Tibial nerve (tissue), 4 donors: Measurements from ENCODE around the gene ARAP3. TPM values are rescaled to one million over a fixed set of nuclear protein-coding genes. Genes with fewer than 3 reads are reported as not detected.
A peak's percentile ranks its signal among the peaks of the same experiment; 100 is the strongest.

Experiments
- DNase-seq, 2 donors: peaks; one replicate each; pipeline ENCODE4 v3.0.0-alpha.2; 2019; ENCODE audit warnings: low spot score in 2 of 2
- H3K27ac ChIP-seq, 4 donors: fragments of 200-600 bp; sonication (generic) in 3 of 4; one replicate each; pipeline ENCODE4 v1.5.1; 2017 to 2019; ENCODE audit warnings: mild to moderate bottlenecking in 1 of 4
- H3K27me3 ChIP-seq, 2 donors: fragments of 200-600 bp; sonication (generic) in 1 of 2; one replicate each; pipeline versions ENCODE4 v1.5.1 to v1.6.0; 2017 to 2019
- H3K36me3 ChIP-seq, 3 donors: fragments of 200-600 bp; sonication (generic); one replicate each; pipeline ENCODE4 v1.5.1; 2018 to 2019
- H3K4me1 ChIP-seq, 4 donors: fragments of 200-600 bp; sonication (generic) in 3 of 4; one replicate each; pipeline ENCODE4 v1.5.1; 2017 to 2019
- H3K4me3 ChIP-seq, 4 donors: fragments of 200-600 bp; sonication (generic) in 3 of 4; one replicate each; pipeline ENCODE4 v1.5.1; 2017 to 2019; ENCODE audit warnings: mild to moderate bottlenecking in 1 of 4, moderate library complexity in 1 of 4
- H3K9me3 ChIP-seq, 4 donors: fragments of 200-600 bp; sonication (generic) in 3 of 4; one replicate each; pipeline ENCODE4 v1.5.1; 2017 to 2019
- EP300 ChIP-seq, 2 donors: sonication (generic); formaldehyde crosslinking; IDR thresholded peaks; one replicate each; pipeline ENCODE4 v1.6.1; 2017; ENCODE audit warnings: antibody characterized with exemption in 2 of 2, mild to moderate bottlenecking in 1 of 2
- POLR2A ChIP-seq, 2 donors: fragments of 450-650 bp; IDR thresholded peaks; one replicate each; pipeline ENCODE4 v1.6.1; 2017; ENCODE audit warnings: antibody characterized with exemption in 2 of 2, mild to moderate bottlenecking in 2 of 2, moderate library complexity in 2 of 2
- WGBS, 2 donors: methylation state at CpG; one replicate each; pipeline ENCODE4 v1.1.5; 2018; 5-methylcytosine and 5-hydroxymethylcytosine counted together
- total RNA-seq, 4 donors: library from RNA; depleted of rRNA; stranded (reverse); fragments of >200 nt; gene quantifications; one replicate each; pipeline ENCODE4 v1.1.0, GENCODE V29; 2016
- TF ChIP-seq, protein P1 (sequence below), 5 experiments: fragments of 200-600 bp in 3 of 5; fragments of 450-650 bp in 2 of 5; sonication (generic) in 3 of 5; IDR thresholded peaks; one replicate each; pipeline ENCODE4 v1.5.1; 2016 to 2019; ENCODE audit warnings: antibody characterized with exemption in 5 of 5, mild to moderate bottlenecking in 3 of 5, moderate library complexity in 2 of 5

Gene ARAP3
- total RNA-seq, 4 donors from 2014 or later = 4.4 to 11.8 (median 9.4) TPM

DNA sequence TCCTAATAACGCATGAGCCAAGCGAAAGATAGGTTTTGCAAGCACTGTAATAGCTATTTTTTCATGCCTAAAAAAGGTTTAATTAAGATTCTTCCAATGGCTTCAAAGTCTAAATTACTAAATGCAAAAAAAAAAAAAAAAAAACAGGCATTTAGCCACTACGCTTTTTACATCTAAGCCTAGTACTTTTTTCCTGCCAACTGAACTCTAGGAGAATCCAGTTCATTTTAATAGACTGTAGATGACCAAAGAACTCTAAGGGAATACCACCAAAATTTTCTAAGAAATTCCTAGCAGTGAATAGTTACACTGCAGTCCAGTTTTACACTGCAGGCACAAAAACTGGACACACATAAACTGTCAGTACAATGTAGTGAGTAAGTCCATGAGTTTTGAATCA is 73.0 kb downstream of the ARAP3 start:
- TF ChIP-seq POLR2A (IDR thresholded peaks at IDR 0.05) (no peak), EP300 (IDR thresholded peaks at IDR 0.05) (no peak)
- TF ChIP-seq, protein P1, sequence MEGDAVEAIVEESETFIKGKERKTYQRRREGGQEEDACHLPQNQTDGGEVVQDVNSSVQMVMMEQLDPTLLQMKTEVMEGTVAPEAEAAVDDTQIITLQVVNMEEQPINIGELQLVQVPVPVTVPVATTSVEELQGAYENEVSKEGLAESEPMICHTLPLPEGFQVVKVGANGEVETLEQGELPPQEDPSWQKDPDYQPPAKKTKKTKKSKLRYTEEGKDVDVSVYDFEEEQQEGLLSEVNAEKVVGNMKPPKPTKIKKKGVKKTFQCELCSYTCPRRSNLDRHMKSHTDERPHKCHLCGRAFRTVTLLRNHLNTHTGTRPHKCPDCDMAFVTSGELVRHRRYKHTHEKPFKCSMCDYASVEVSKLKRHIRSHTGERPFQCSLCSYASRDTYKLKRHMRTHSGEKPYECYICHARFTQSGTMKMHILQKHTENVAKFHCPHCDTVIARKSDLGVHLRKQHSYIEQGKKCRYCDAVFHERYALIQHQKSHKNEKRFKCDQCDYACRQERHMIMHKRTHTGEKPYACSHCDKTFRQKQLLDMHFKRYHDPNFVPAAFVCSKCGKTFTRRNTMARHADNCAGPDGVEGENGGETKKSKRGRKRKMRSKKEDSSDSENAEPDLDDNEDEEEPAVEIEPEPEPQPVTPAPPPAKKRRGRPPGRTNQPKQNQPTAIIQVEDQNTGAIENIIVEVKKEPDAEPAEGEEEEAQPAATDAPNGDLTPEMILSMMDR (IDR thresholded peaks at IDR 0.05) = no peak
- 92 to 95% methylated on average over 3 of the region's 3 CpGs for WGBS, 2 donors

GRCh38 chr5:141608557-141608956 is 73.5 kb downstream of the ARAP3 start:
- H3K27me3 ChIP-seq = no peaks in the 10 kb centered on the region
- no peak overlapping the region for H3K27ac ChIP-seq
- no peaks in the 10 kb centered on the region for H3K36me3 ChIP-seq
- H3K9me3 ChIP-seq = no peaks in the 10 kb centered on the region
- no peak overlapping the region for H3K4me3 ChIP-seq
- peaks cover 0 to 42% (median 24%) of the 10 kb centered on the region in 4 donors for H3K4me1 ChIP-seq
- TF ChIP-seq EP300 (IDR thresholded peaks at IDR 0.05) = no peak
- TF ChIP-seq POLR2A (IDR thresholded peaks at IDR 0.05) = no peak
- TF ChIP-seq, protein P1 (IDR thresholded peaks at IDR 0.05) = no peak
- DNase-seq = no peak
- WGBS, 2 donors = 76 to 82% methylated on average over 1 of the region's 1 CpG

More for the DNA sequence above, 73.0 kb downstream of the ARAP3 start:
- Histone ChIP-seq H3K27ac (no peak overlapping the region), H3K9me3 (no peaks in the 10 kb centered on the region), H3K36me3 (no peaks in the 10 kb centered on the region), H3K4me1 (peaks cover 0 to 42% (median 23%) of the 10 kb centered on the region in 4 donors), H3K4me3 (no peak overlapping the region), H3K27me3 (no peaks in the 10 kb centered on the region)
- DNase-seq = no peak

DNA sequence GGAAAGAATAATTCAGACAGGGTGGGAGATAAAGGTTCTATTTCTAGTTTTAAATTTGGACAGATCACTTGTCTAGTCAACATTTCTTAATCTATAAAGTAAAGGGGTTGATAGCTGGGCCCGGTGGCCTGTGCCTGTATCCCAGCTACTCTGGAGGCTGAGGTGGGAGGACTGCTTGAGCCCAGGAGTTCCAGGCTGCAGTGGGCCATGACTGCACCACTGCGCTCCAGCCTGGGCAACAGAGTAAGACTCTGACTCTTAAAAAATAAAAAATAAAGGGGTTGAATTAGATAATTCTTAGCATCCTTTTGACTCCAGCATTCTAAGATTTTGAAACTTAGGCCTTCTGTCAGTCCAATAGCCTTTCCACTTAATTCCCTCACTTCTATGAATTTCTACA is 74.0 kb downstream of the ARAP3 start:
- no peak for TF ChIP-seq EP300 (IDR thresholded peaks at IDR 0.05)
- TF ChIP-seq, protein P1 (IDR thresholded peaks at IDR 0.05) = no peak
- no peak for TF ChIP-seq POLR2A (IDR thresholded peaks at IDR 0.05)
- no peaks in the 10 kb centered on the region for H3K36me3 ChIP-seq
- H3K4me1 ChIP-seq = peaks cover 0 to 41% (median 22%) of the 10 kb centered on the region in 4 donors
- no peaks in the 10 kb centered on the region for H3K9me3 ChIP-seq
- WGBS, 2 donors = 90 to 97% methylated on average over 2 of the region's 2 CpGs
- H3K27ac ChIP-seq = no peak overlapping the region
- no peaks in the 10 kb centered on the region for H3K27me3 ChIP-seq
- H3K4me3 ChIP-seq = no peak overlapping the region
- DNase-seq = no peak

- TF ChIP-seq, protein P1 (IDR thresholded peaks at IDR 0.05) = no peak
- peak in 1 of 2 donors; percentile 66 for TF ChIP-seq EP300 (IDR thresholded peaks at IDR 0.05)
- peak in 1 of 2 donors; percentile 64 for DNase-seq
- 60 to 65% methylated on average over 6 of the region's 6 CpGs for WGBS, 2 donors
- Histone ChIP-seq H3K4me1 (peaks cover 0 to 38% (median 22%) of the 10 kb centered on the region in 4 donors), H3K9me3 (no peaks in the 10 kb centered on the region), H3K36me3 (no peaks in the 10 kb centered on the region), H3K4me3 (no peak overlapping the region), H3K27ac (peak overlapping the region; percentile 23 to 81 (median 62)), H3K27me3 (no peaks in the 10 kb centered on the region)
Measured at GRCh38 chr5:141605523-141606277, 76.3 kb downstream of the ARAP3 start.

DNA sequence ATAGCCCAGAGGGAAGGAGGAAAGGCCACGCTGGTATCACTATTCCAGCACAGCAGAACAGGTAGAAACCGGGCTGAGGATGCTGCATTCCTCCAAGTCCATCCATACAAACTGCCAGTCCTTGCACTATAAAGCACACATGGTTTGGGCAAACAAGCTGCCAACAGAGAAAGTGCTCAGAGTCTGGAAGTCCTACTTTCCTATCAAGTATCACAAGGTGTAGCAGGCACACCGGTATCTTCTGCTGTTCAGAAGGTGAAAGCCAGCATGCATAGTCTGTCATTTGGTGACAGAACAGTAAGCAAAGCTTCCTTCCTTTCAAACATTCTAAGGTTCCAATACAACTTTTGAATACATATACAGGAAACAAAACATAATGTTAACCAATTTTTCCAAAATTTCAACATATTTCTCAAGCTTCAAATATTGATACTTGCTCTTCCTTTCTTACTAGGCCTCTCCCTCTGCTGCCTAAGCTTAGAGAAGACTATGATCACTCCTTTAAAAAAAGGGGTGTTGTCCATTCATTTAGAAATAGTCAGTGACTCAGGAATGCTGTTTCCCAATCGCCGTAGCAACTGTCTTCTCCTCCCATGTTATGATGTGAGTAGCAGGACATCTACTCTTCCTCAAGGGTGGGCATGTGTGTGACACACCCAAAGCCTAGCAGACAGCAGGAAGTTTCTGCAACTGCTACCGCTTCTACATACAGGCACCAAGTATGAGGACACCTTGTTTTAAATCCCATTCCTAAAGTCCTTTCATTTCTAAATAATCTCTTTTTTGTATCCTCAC is 77.9 kb downstream of the ARAP3 start:
- H3K4me3 ChIP-seq = no peak overlapping the region
- WGBS, 2 donors = 52 to 61% methylated on average over 6 of the region's 6 CpGs
- peak overlapping the region; percentile 23 to 81 (median 60) for H3K27ac ChIP-seq
- no peaks in the 10 kb centered on the region for H3K27me3 ChIP-seq
- DNase-seq = peak; percentile 52 to 77
- H3K36me3 ChIP-seq = no peaks in the 10 kb centered on the region
- TF ChIP-seq, protein P1 (IDR thresholded peaks at IDR 0.05) = peak in 1 of 5 experiments; percentile 8
- peak in 1 of 2 donors; percentile 92 for TF ChIP-seq EP300 (IDR thresholded peaks at IDR 0.05)
- TF ChIP-seq POLR2A (IDR thresholded peaks at IDR 0.05) = no peak
- no peaks in the 10 kb centered on the region for H3K9me3 ChIP-seq
- peaks cover 0 to 38% (median 22%) of the 10 kb centered on the region in 4 donors for H3K4me1 ChIP-seq
